ENCODE results near the gene CNBD2.

DNA sequence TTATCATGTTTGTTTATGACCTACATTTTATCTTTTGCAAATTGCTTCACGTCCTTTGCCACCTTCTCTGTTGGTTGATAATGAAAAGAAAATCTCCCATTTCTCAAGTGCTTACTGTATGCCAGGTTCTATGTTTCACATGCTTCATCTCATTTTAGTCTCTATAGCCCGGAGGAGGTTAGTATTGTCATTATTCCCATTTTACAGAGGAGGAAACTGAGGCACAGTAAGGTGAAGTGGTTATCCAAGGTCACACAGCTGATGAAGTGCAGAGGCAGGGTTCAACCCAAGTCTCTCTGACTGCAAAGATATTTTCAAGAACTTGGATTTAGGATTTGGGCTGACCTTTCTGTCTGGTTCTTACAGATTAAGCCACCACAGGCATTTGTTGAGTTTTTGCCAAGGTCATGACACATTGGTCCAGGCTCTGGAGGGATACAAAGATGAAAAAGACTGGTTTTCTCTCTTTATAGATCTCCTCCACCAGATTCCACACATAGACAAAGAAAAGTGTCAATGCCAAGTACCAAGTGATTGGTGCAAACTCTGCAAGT is 20.6 kb downstream of the CNBD2 start:
- TF ChIP-seq, protein P1, sequence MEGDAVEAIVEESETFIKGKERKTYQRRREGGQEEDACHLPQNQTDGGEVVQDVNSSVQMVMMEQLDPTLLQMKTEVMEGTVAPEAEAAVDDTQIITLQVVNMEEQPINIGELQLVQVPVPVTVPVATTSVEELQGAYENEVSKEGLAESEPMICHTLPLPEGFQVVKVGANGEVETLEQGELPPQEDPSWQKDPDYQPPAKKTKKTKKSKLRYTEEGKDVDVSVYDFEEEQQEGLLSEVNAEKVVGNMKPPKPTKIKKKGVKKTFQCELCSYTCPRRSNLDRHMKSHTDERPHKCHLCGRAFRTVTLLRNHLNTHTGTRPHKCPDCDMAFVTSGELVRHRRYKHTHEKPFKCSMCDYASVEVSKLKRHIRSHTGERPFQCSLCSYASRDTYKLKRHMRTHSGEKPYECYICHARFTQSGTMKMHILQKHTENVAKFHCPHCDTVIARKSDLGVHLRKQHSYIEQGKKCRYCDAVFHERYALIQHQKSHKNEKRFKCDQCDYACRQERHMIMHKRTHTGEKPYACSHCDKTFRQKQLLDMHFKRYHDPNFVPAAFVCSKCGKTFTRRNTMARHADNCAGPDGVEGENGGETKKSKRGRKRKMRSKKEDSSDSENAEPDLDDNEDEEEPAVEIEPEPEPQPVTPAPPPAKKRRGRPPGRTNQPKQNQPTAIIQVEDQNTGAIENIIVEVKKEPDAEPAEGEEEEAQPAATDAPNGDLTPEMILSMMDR (IDR thresholded peaks at IDR 0.05) = no peak
- no peak for TF ChIP-seq POLR2A (IDR thresholded peaks at IDR 0.05)
